HEK293 (cell line): ENCODE measurements around the gene MAGI2.

Experiments
- CTCF ChIA-PET: fragments of 350-600 bp; formaldehyde crosslinking; extraction: SDS; loops from one replicate; lab custom pipeline; 2021; ENCODE audit warnings: antibody characterized with exemption; lab: Yijun Ruan, JAX
- POLR2A ChIA-PET: fragments of 300-600 bp; formaldehyde crosslinking; extraction: SDS; loops from one replicate; lab custom pipeline; 2020; ENCODE audit warnings: antibody characterized with exemption, inconsistent platforms; lab: Yijun Ruan, JAX
- H3K27ac ChIP-seq: fragments of 200-500 bp; sonication (Bioruptor generic); 2 replicates; pipeline ENCODE4 v1.5.1; 2014; ENCODE audit warnings: low read depth, low read length, control low read depth, inconsistent platforms; ENCODE audit errors: extremely low read depth
- H3K36me3 ChIP-seq, 2 experiments: fragments of 200-500 bp in 1 of 2; sonication (Bioruptor generic) in 1 of 2; 1 replicate in 1 of 2; 2 replicates in 1 of 2; pipeline ENCODE4 v1.5.1; 2014 to 2017; ENCODE audit warnings: inconsistent platforms in 2 of 2, low read length in 2 of 2; ENCODE audit not compliant: control insufficient read depth in 2 of 2, insufficient read depth in 1 of 2
- H3K4me1 ChIP-seq: fragments of 200-500 bp; sonication (Bioruptor generic); 2 replicates; pipeline ENCODE4 v1.5.1; 2014; ENCODE audit warnings: mild to moderate bottlenecking, low read length, inconsistent platforms; ENCODE audit not compliant: control insufficient read depth, insufficient read depth
- H3K4me3 ChIP-seq: 2 replicates; pipeline ENCODE4 v1.5.1; 2011; ENCODE audit warnings: low read depth, mild to moderate bottlenecking, control low read depth, low read length, moderate library complexity
- H3K9me3 ChIP-seq: fragments of 200-500 bp; sonication (Bioruptor generic); 2 replicates; pipeline ENCODE4 v1.5.1; 2014; ENCODE audit warnings: low read depth, low read length, inconsistent platforms; ENCODE audit not compliant: control insufficient read depth, insufficient read depth
- BCL11B ChIP-seq: fragments of 450-650 bp; formaldehyde crosslinking; IDR thresholded peaks from 2 replicates; pipeline ENCODE4 v1.5.1; 2016; ENCODE audit warnings: low read depth, missing biosample characterization, missing genetic modification characterization
- KLF1 ChIP-seq: fragments of 450-650 bp; formaldehyde crosslinking; IDR thresholded peaks from 2 replicates; pipeline ENCODE4 v1.5.1; 2016; ENCODE audit warnings: missing biosample characterization, missing genetic modification characterization
- OSR2 ChIP-seq: fragments of 450-650 bp; formaldehyde crosslinking; IDR thresholded peaks from 2 replicates; pipeline ENCODE4 v1.5.1; 2016; ENCODE audit warnings: missing biosample characterization, missing genetic modification characterization
- RBAK ChIP-seq: fragments of 450-650 bp; formaldehyde crosslinking; IDR thresholded peaks from 2 replicates; pipeline ENCODE4 v1.5.1; 2016; ENCODE audit warnings: missing biosample characterization, missing genetic modification characterization
- ZNF157 ChIP-seq: fragments of 450-650 bp; formaldehyde crosslinking; IDR thresholded peaks from 2 replicates; pipeline ENCODE4 v1.5.1; 2016; ENCODE audit warnings: missing biosample characterization, missing genetic modification characterization
- ZNF19 ChIP-seq: fragments of 450-650 bp; formaldehyde crosslinking; IDR thresholded peaks from 2 replicates; pipeline ENCODE4; 2016; ENCODE audit warnings: missing biosample characterization, missing genetic modification characterization, low read depth
- ZNF223 ChIP-seq: fragments of 450-650 bp; formaldehyde crosslinking; IDR thresholded peaks from 2 replicates; pipeline ENCODE4 v1.5.1; 2016; ENCODE audit warnings: missing biosample characterization, missing genetic modification characterization
- ZNF23 ChIP-seq: fragments of 450-650 bp; formaldehyde crosslinking; IDR thresholded peaks from 2 replicates; pipeline ENCODE4 v1.5.1; 2016; ENCODE audit warnings: missing biosample characterization, missing genetic modification characterization, borderline replicate concordance
- ZNF302 ChIP-seq: fragments of 450-650 bp; formaldehyde crosslinking; IDR thresholded peaks from 2 replicates; pipeline ENCODE4 v1.5.1; 2016; ENCODE audit warnings: missing biosample characterization, missing genetic modification characterization, low read depth
- ZNF354C ChIP-seq: fragments of 450-650 bp; formaldehyde crosslinking; IDR thresholded peaks from 2 replicates; pipeline ENCODE4 v1.5.1; 2016; ENCODE audit warnings: missing biosample characterization, missing genetic modification characterization, low read depth, borderline replicate concordance
- ZNF391 ChIP-seq: fragments of 450-650 bp; formaldehyde crosslinking; IDR thresholded peaks from 2 replicates; pipeline ENCODE4 v1.5.1; 2016; ENCODE audit warnings: low read depth, missing biosample characterization, missing genetic modification characterization, borderline replicate concordance
- ZNF48 ChIP-seq: fragments of 450-650 bp; formaldehyde crosslinking; IDR thresholded peaks from 2 replicates; pipeline ENCODE4 v1.5.1; 2016; ENCODE audit warnings: missing biosample characterization, missing genetic modification characterization
- ZNF548 ChIP-seq: fragments of 450-650 bp; formaldehyde crosslinking; IDR thresholded peaks from 2 replicates; pipeline ENCODE4 v1.5.1; 2016; ENCODE audit warnings: missing biosample characterization, missing genetic modification characterization
- ZNF558 ChIP-seq: fragments of 450-650 bp; formaldehyde crosslinking; IDR thresholded peaks from 2 replicates; pipeline ENCODE4 v1.5.1; 2016; ENCODE audit warnings: missing biosample characterization, missing genetic modification characterization
- ZNF658 ChIP-seq: fragments of 450-650 bp; formaldehyde crosslinking; IDR thresholded peaks from 2 replicates; pipeline ENCODE4; 2016; ENCODE audit warnings: missing biosample characterization, missing genetic modification characterization
- ZNF707 ChIP-seq: fragments of 450-650 bp; formaldehyde crosslinking; IDR thresholded peaks from 2 replicates; pipeline ENCODE4 v1.5.1; 2016; ENCODE audit warnings: missing biosample characterization, missing genetic modification characterization
- ZNF768 ChIP-seq: fragments of 450-650 bp; formaldehyde crosslinking; IDR thresholded peaks from 2 replicates; pipeline ENCODE4 v1.5.1; 2018; ENCODE audit warnings: missing biosample characterization, mild to moderate bottlenecking, missing genetic modification characterization
- ZNF785 ChIP-seq: fragments of 450-650 bp; formaldehyde crosslinking; IDR thresholded peaks from 2 replicates; pipeline ENCODE4 v1.5.1; 2016; ENCODE audit warnings: missing biosample characterization, missing genetic modification characterization
- ZSCAN30 ChIP-seq: fragments of 450-650 bp; IDR thresholded peaks from 2 replicates; pipeline ENCODE4 v1.5.1; 2018; ENCODE audit warnings: missing biosample characterization, mild to moderate bottlenecking, missing genetic modification characterization, moderate library complexity
- TF ChIP-seq, protein P1 (sequence below): fragments of 450-650 bp; formaldehyde crosslinking; IDR thresholded peaks from 2 replicates; pipeline ENCODE4; 2016; ENCODE audit warnings: missing biosample characterization, missing genetic modification characterization
- TF ChIP-seq, protein P2 (sequence below): sonication (generic); formaldehyde crosslinking; IDR thresholded peaks from 2 replicates; pipeline ENCODE4 v1.8.1; 2022; ENCODE audit warnings: mild to moderate bottlenecking, moderate library complexity, missing genetic modification reagents
- TF ChIP-seq, protein P3 (sequence below): fragments of 450-650 bp; formaldehyde crosslinking; IDR thresholded peaks from 2 replicates; pipeline ENCODE4 v1.5.1; 2016; ENCODE audit warnings: missing biosample characterization, missing genetic modification characterization
- TF ChIP-seq, protein P4 (sequence below): fragments of 450-650 bp; IDR thresholded peaks from 2 replicates; pipeline ENCODE4 v1.5.1; 2018; ENCODE audit warnings: missing biosample characterization, missing genetic modification characterization

MAGI2 gene

DNA sequence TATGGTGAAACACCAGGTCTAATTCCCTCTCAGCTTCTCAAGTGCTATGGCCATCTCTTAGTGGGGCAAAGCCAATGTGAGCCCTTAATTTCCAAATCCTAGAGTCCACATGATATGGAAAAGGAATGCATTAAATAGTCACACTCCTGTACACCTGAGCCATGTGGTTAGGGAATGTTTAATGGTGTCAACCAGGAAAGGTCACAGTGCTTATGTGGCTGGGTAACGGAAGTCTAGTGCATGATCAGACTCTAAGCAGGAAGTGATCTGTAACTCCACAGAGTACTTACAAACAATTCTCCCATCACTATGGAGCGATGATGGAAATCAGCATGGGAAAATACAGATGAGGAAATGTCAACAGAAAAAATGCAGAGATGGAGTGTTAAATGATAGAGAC lies 148.8 kb downstream of the MAGI2 start:
- H3K9me3 ChIP-seq, result no peaks in the 10 kb centered on the region
- no peak overlapping the region for H3K27ac ChIP-seq
- no peak overlapping the region for H3K4me3 ChIP-seq
- POLR2A ChIA-PET, result no interaction called here
- no peaks in the 10 kb centered on the region for H3K36me3 ChIP-seq
- H3K4me1 ChIP-seq, result no peaks in the 10 kb centered on the region
- TF ChIP-seq, protein P1, sequence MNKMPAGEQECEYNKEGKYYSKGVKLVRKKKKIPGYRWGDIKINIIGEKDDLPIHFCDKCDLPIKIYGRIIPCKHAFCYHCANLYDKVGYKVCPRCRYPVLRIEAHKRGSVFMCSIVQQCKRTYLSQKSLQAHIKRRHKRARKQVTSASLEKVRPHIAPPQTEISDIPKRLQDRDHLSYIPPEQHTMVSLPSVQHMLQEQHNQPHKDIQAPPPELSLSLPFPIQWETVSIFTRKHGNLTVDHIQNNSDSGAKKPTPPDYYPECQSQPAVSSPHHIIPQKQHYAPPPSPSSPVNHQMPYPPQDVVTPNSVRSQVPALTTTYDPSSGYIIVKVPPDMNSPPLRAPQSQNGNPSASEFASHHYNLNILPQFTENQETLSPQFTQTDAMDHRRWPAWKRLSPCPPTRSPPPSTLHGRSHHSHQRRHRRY (tag by site-specific recombination), result no peak
- TF ChIP-seq ZSCAN30, result no peak
- TF ChIP-seq KLF1 (tag by site-specific recombination), result no peak
- TF ChIP-seq OSR2, result no peak
- TF ChIP-seq RBAK, result no peak
- no peak for TF ChIP-seq ZNF558
- TF ChIP-seq ZNF23 (tag by site-specific recombination), result no peak
- no peak for TF ChIP-seq ZNF157 (tag by site-specific recombination)
- TF ChIP-seq ZNF768 (tag by site-specific recombination), result no peak
- no peak for TF ChIP-seq ZNF354C (tag by site-specific recombination)
- CTCF ChIA-PET, result no interaction called here

DNA sequence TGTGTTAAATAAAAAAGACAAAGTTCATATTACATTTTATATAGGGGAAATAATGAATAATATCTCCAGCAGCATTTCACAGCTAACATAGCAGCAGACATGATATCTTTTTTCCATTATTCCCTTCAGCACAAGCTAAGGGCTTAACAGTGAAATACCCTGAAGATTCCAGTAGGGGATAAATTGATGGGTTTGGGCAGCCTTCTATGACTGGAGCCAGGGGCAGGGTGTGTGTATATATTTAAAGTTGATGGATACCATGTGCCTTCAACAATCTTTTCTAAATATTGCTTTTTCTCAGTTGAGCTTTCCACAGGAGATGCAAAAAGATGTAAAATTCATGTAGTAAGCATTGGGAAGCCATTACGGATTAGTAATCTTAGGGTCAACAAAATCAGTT lies 151.2 kb downstream of the MAGI2 start:
- no peaks in the 10 kb centered on the region for H3K36me3 ChIP-seq
- TF ChIP-seq, protein P2, sequence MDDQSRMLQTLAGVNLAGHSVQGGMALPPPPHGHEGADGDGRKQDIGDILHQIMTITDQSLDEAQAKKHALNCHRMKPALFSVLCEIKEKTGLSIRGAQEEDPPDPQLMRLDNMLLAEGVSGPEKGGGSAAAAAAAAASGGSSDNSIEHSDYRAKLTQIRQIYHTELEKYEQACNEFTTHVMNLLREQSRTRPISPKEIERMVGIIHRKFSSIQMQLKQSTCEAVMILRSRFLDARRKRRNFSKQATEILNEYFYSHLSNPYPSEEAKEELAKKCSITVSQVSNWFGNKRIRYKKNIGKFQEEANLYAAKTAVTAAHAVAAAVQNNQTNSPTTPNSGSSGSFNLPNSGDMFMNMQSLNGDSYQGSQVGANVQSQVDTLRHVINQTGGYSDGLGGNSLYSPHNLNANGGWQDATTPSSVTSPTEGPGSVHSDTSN (CRISPR knock-in tag), result no peak
- no peak for TF ChIP-seq ZNF223 (tag by site-specific recombination)
- TF ChIP-seq ZNF48 (tag by site-specific recombination), result no peak
- TF ChIP-seq ZNF785 (tag by site-specific recombination), result no peak
- TF ChIP-seq ZNF391 (tag by site-specific recombination), result no peak
- no peak for TF ChIP-seq ZNF658 (tag by site-specific recombination)
- TF ChIP-seq, protein P3, sequence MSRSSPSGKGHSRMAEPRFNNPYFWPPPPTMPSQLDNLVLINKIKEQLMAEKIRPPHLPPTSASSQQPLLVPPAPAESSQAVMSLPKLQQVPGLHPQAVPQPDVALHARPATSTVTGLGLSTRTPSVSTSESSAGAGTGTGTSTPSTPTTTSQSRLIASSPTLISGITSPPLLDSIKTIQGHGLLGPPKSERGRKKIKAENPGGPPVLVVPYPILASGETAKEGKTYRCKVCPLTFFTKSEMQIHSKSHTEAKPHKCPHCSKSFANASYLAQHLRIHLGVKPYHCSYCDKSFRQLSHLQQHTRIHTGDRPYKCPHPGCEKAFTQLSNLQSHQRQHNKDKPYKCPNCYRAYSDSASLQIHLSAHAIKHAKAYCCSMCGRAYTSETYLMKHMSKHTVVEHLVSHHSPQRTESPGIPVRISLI, result no peak
- TF ChIP-seq, protein P4, sequence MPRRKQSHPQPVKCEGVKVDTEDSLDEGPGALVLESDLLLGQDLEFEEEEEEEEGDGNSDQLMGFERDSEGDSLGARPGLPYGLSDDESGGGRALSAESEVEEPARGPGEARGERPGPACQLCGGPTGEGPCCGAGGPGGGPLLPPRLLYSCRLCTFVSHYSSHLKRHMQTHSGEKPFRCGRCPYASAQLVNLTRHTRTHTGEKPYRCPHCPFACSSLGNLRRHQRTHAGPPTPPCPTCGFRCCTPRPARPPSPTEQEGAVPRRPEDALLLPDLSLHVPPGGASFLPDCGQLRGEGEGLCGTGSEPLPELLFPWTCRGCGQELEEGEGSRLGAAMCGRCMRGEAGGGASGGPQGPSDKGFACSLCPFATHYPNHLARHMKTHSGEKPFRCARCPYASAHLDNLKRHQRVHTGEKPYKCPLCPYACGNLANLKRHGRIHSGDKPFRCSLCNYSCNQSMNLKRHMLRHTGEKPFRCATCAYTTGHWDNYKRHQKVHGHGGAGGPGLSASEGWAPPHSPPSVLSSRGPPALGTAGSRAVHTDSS, result no peak
- no peak for TF ChIP-seq BCL11B (tag by site-specific recombination)
- no peak for TF ChIP-seq ZNF707 (tag by site-specific recombination)
- no peak for TF ChIP-seq ZNF548
- no peak for TF ChIP-seq ZNF19 (tag by site-specific recombination)
- no peak for TF ChIP-seq ZNF302
- TF ChIP-seq, all 188 proteins: peak for 0
- H3K27ac ChIP-seq, result no peak overlapping the region
- no peak overlapping the region for H3K4me3 ChIP-seq
- CTCF ChIA-PET, result interaction anchor here (0.7 to 1.1 kb wide), 3 partner anchors 9 to 661 kb away, joined by 3 to 4 read pairs (median 4); no protein-coding TSS in a partner anchor
- no peaks in the 10 kb centered on the region for H3K4me1 ChIP-seq
- POLR2A ChIA-PET, result no interaction called here
- H3K9me3 ChIP-seq, result no peaks in the 10 kb centered on the region
